GM21360 (cell line): Measurements from ENCODE around the gene METTL9.
"Not testable (repeated sequence)": the region's sequence is repeated elsewhere in the genome, so short reads cannot be mapped to it uniquely, and the experiment has no call there.

Experiments
- ATAC-seq: cut with Tn5 transposase; IDR thresholded peaks from one replicate; pipeline ENCODE4 v1.9.1; 2021; ENCODE audit warnings: mild to moderate bottlenecking, moderate library complexity; ENCODE audit not compliant: unreplicated experiment

METTL9 gene

GRCh38 chr16:21631951-21632575 lies 32.7 kb downstream of the METTL9 start:
- ATAC-seq = not testable (repeated sequence)

- ATAC-seq = no peak
Measured at GRCh38 chr16:21634216-21634615, 34.8 kb downstream of the METTL9 start.

- not testable (repeated sequence) for ATAC-seq
Measured at GRCh38 chr16:21635694-21636093, 36.3 kb downstream of the METTL9 start.

- no peak for ATAC-seq
Measured at GRCh38 chr16:21637032-21637968, 37.9 kb downstream of the METTL9 start.

- no peak for ATAC-seq
Measured at GRCh38 chr16:21638573-21638975, 39.2 kb downstream of the METTL9 start.

GRCh38 chr16:21639493-21639892 lies 40.1 kb downstream of the METTL9 start:
- ATAC-seq = no peak

- ATAC-seq = no peak
Measured at GRCh38 chr16:21641916-21642315, 42.5 kb downstream of the METTL9 start.

- no peak for ATAC-seq
Measured at GRCh38 chr16:21642861-21643260, 43.5 kb downstream of the METTL9 start.

GRCh38 chr16:21643785-21644184 lies 44.4 kb downstream of the METTL9 start:
- no peak for ATAC-seq

- no peak for ATAC-seq
Measured at GRCh38 chr16:21644674-21645073, 45.3 kb downstream of the METTL9 start.

GRCh38 chr16:21645261-21645721 lies 45.9 kb downstream of the METTL9 start:
- ATAC-seq = peak; percentile 37

- ATAC-seq = no peak
Measured at GRCh38 chr16:21646091-21646490, 46.7 kb downstream of the METTL9 start.

- ATAC-seq = peak; percentile 81
Measured at GRCh38 chr16:21646721-21647561, 47.6 kb downstream of the METTL9 start.

GRCh38 chr16:21647562-21648164 lies 48.3 kb downstream of the METTL9 start:
- ATAC-seq = no peak

GRCh38 chr16:21649826-21650406 lies 50.5 kb downstream of the METTL9 start:
- ATAC-seq = not testable (repeated sequence)

- ATAC-seq = no peak
Measured at GRCh38 chr16:21650521-21650920, 51.1 kb downstream of the METTL9 start.

GRCh38 chr16:21651515-21651914 lies 52.1 kb downstream of the METTL9 start:
- no peak for ATAC-seq

GRCh38 chr16:21652453-21652852 lies 53.1 kb downstream of the METTL9 start, which contains the start of gene IGSF6:
Gene IGSF6, minus strand, starts transcription at chr16:21652608. Its CDS starts 10 bp downstream, at chr16:21652598.
- ATAC-seq = no peak

GRCh38 chr16:21653571-21653970 lies 54.2 kb downstream of the METTL9 start:
- no peak for ATAC-seq

- ATAC-seq = no peak
Measured at GRCh38 chr16:21654466-21654865, 55.1 kb downstream of the METTL9 start.
